ENCODE results near the gene NAA25.
"Not testable (repeated sequence)": the region's sequence is repeated elsewhere in the genome, so short reads cannot be mapped to it uniquely, and the experiment has no call there.

Gene NAA25

GRCh38 chr12:112105891-112106290 is 2.7 kb downstream of the NAA25 start:
- no peak overlapping the region for H3K4me3 ChIP-seq (ENCODE audit: low read depth in 1 of 2, low read length in 2 of 2)
- H3K9me3 ChIP-seq (ENCODE audit: insufficient read depth, low read length, severe bottlenecking) = no peaks in the 10 kb centered on the region
- no peak overlapping the region for H3K9ac ChIP-seq (ENCODE audit: low read depth, low read length)
- H3K4me1 ChIP-seq (ENCODE audit: insufficient read depth, low read length) = peaks cover 39% of the 10 kb centered on the region
- peaks cover 33% of the 10 kb centered on the region for H3K36me3 ChIP-seq (ENCODE audit: insufficient read depth, low read length)
- H3K79me2 ChIP-seq (ENCODE audit: insufficient read depth, low read length) = peaks cover 82% of the 10 kb centered on the region
- H3K27ac ChIP-seq (ENCODE audit: low read length) = no peak overlapping the region
- H3K27me3 ChIP-seq (ENCODE audit: insufficient read depth, low read length, poor library complexity) = no peaks in the 10 kb centered on the region
- TF ChIP-seq CTCF (IDR thresholded peaks at IDR 0.05; ENCODE audit: borderline replicate concordance, extremely low read depth, low read length, poor library complexity, severe bottlenecking) (no peak), EZH2 (IDR thresholded peaks at IDR 0.05; ENCODE audit: borderline replicate concordance, low read depth, low read length, severe bottlenecking) (no peak)
- H4K20me1 ChIP-seq (ENCODE audit: insufficient read depth, low read length) = peaks cover 57% of the 10 kb centered on the region
- peak overlapping the region; percentile 70; the same call in 1 of the 2 replicates for H3K4me2 ChIP-seq (ENCODE audit: insufficient read depth, low read length)
- ATAC-seq (ENCODE audit: insufficient read depth, low read depth) (no peak), DNase-seq (no peak)
- H2AFZ ChIP-seq (ENCODE audit: low read depth, low read length) = no peak overlapping the region

- peaks cover 47% of the 10 kb centered on the region for H3K36me3 ChIP-seq (ENCODE audit: insufficient read depth, low read length)
- H2AFZ ChIP-seq (ENCODE audit: low read depth, low read length) = no peak overlapping the region
- no peak overlapping the region for H3K4me3 ChIP-seq (ENCODE audit: low read depth in 1 of 2, low read length in 2 of 2)
- TF ChIP-seq EZH2 (IDR thresholded peaks at IDR 0.05; ENCODE audit: borderline replicate concordance, low read depth, low read length, severe bottlenecking) = no peak
- no peak for TF ChIP-seq CTCF (IDR thresholded peaks at IDR 0.05; ENCODE audit: borderline replicate concordance, extremely low read depth, low read length, poor library complexity, severe bottlenecking)
- H3K4me2 ChIP-seq (ENCODE audit: insufficient read depth, low read length) = peak overlapping the region; percentile 5; the same call in 1 of the 2 replicates
- peaks cover 32% of the 10 kb centered on the region for H3K4me1 ChIP-seq (ENCODE audit: insufficient read depth, low read length)
- no peak for DNase-seq
- 0 out of 2 replicates have a peak overlapping the region, but pooled peaks have one; percentile 14 for H3K9ac ChIP-seq (ENCODE audit: low read depth, low read length)
- H3K27ac ChIP-seq (ENCODE audit: low read length) = no peak overlapping the region
- no peak for ATAC-seq (ENCODE audit: insufficient read depth, low read depth)
- no peaks in the 10 kb centered on the region for H3K9me3 ChIP-seq (ENCODE audit: insufficient read depth, low read length, severe bottlenecking)
- H4K20me1 ChIP-seq (ENCODE audit: insufficient read depth, low read length) = peaks cover 72% of the 10 kb centered on the region
- no peaks in the 10 kb centered on the region for H3K27me3 ChIP-seq (ENCODE audit: insufficient read depth, low read length, poor library complexity)
- H3K79me2 ChIP-seq (ENCODE audit: insufficient read depth, low read length) = peaks cover 98% of the 10 kb centered on the region
Observed at GRCh38 chr12:112103758-112104503, 4.7 kb downstream of the NAA25 start.

- DNase-seq; H3K27ac ChIP-seq (ENCODE audit: low read length); ATAC-seq (ENCODE audit: insufficient read depth, low read depth); H3K27me3 ChIP-seq (ENCODE audit: insufficient read depth, low read length, poor library complexity); H3K4me2 ChIP-seq (ENCODE audit: insufficient read depth, low read length); H3K4me3 ChIP-seq (ENCODE audit: low read depth in 1 of 2, low read length in 2 of 2); H2AFZ ChIP-seq (ENCODE audit: low read depth, low read length); H3K9ac ChIP-seq (ENCODE audit: low read depth, low read length); H3K9me3 ChIP-seq (ENCODE audit: insufficient read depth, low read length, severe bottlenecking): not testable (repeated sequence)
- Histone ChIP-seq H3K4me1 (ENCODE audit: insufficient read depth, low read length) (peaks cover 31% of the 10 kb centered on the region), H4K20me1 (ENCODE audit: insufficient read depth, low read length) (peaks cover 78% of the 10 kb centered on the region), H3K79me2 (ENCODE audit: insufficient read depth, low read length) (peaks cover 98% of the 10 kb centered on the region), H3K36me3 (ENCODE audit: insufficient read depth, low read length) (peaks cover 58% of the 10 kb centered on the region)
Observed at GRCh38 chr12:112102746-112103145, 5.8 kb downstream of the NAA25 start.

- Histone ChIP-seq H3K4me3 (ENCODE audit: low read depth in 1 of 2, low read length in 2 of 2) (no peak overlapping the region), H3K27me3 (ENCODE audit: insufficient read depth, low read length, poor library complexity) (no peaks in the 10 kb centered on the region), H3K9ac (ENCODE audit: low read depth, low read length) (no peak overlapping the region), H3K4me2 (ENCODE audit: insufficient read depth, low read length) (no peak overlapping the region), H2AFZ (ENCODE audit: low read depth, low read length) (no peak overlapping the region), H3K27ac (ENCODE audit: low read length) (no peak overlapping the region), H3K9me3 (ENCODE audit: insufficient read depth, low read length, severe bottlenecking) (no peaks in the 10 kb centered on the region), H4K20me1 (ENCODE audit: insufficient read depth, low read length) (peaks cover 76% of the 10 kb centered on the region), H3K36me3 (ENCODE audit: insufficient read depth, low read length) (peaks cover 62% of the 10 kb centered on the region), H3K79me2 (ENCODE audit: insufficient read depth, low read length) (peaks cover 98% of the 10 kb centered on the region), H3K4me1 (ENCODE audit: insufficient read depth, low read length) (peaks cover 25% of the 10 kb centered on the region)
- ATAC-seq (ENCODE audit: insufficient read depth, low read depth) = no peak
- TF ChIP-seq CTCF (IDR thresholded peaks at IDR 0.05; ENCODE audit: borderline replicate concordance, extremely low read depth, low read length, poor library complexity, severe bottlenecking) = no peak
- TF ChIP-seq EZH2 (IDR thresholded peaks at IDR 0.05; ENCODE audit: borderline replicate concordance, low read depth, low read length, severe bottlenecking) = no peak
- no peak for DNase-seq
Observed at GRCh38 chr12:112102127-112102526, 6.5 kb downstream of the NAA25 start.

- H3K36me3 ChIP-seq (ENCODE audit: insufficient read depth, low read length) = peaks cover 65% of the 10 kb centered on the region
- peaks cover 98% of the 10 kb centered on the region for H3K79me2 ChIP-seq (ENCODE audit: insufficient read depth, low read length)
- H3K9ac ChIP-seq (ENCODE audit: low read depth, low read length); H3K27me3 ChIP-seq (ENCODE audit: insufficient read depth, low read length, poor library complexity); H3K27ac ChIP-seq (ENCODE audit: low read length); ATAC-seq (ENCODE audit: insufficient read depth, low read depth); H3K4me2 ChIP-seq (ENCODE audit: insufficient read depth, low read length); H3K4me3 ChIP-seq (ENCODE audit: low read depth in 1 of 2, low read length in 2 of 2); H3K4me1 ChIP-seq (ENCODE audit: insufficient read depth, low read length); H3K9me3 ChIP-seq (ENCODE audit: insufficient read depth, low read length, severe bottlenecking); DNase-seq; H2AFZ ChIP-seq (ENCODE audit: low read depth, low read length): not testable (repeated sequence)
- peaks cover 76% of the 10 kb centered on the region for H4K20me1 ChIP-seq (ENCODE audit: insufficient read depth, low read length)
Observed at GRCh38 chr12:112100500-112100899, 8.1 kb downstream of the NAA25 start.

Measured in DND-41 (cell line).